HCT116 (cell line): ENCODE measurements around the gene GPLD1. TPM values are rescaled to one million over a fixed set of nuclear protein-coding genes. Genes with fewer than 3 reads are reported as not detected.

Experiments used
- ATAC-seq: fragments of 200-7000 bp; cut with Tn5 transposase; 2 replicates; pipeline ENCODE4 v1.9.1; 2020; ENCODE audit warnings: mild to moderate bottlenecking, moderate library complexity
- BruUV-seq: library from RNA; stranded (reverse); fragments of 400-500 nt; replicated peaks from 2 replicates; lab custom pipeline; 2021; lab: Mats Ljungman, UMichigan
- CTCF ChIA-PET: fragments of 300-600 bp; sonication (Branson Sonifier 250); formaldehyde crosslinking; loops from one replicate; lab custom pipeline; 2021; ENCODE audit warnings: antibody characterized with exemption; lab: Charles Lee
- POLR2A ChIA-PET: fragments of 300-600, 350-600 bp; sonication (Branson Sonifier 250); formaldehyde crosslinking; loops from one replicate; lab custom pipeline; 2021; ENCODE audit warnings: antibody characterized with exemption; lab: Charles Lee
- RAD21 ChIA-PET, 2 experiments: fragments of 300-600 bp; sonication (Branson Sonifier 250); formaldehyde crosslinking; loops; one replicate each; lab custom pipeline; 2023; ENCODE audit warnings: low total read pairs in 2 of 2; ENCODE audit not compliant: uncharacterized antibody in 2 of 2, unreplicated experiment in 2 of 2, low non-redundant PET in 1 of 2; lab: Charles Lee
- DNase-seq: peaks from one replicate; pipeline ENCODE4 v3.0.0-alpha.2; 2010; ENCODE audit warnings: low read depth, low spot score
- H2AFZ ChIP-seq: fragments of 200-600 bp; shearing (Covaris generic), sonication (generic); 2 replicates; pipeline ENCODE4 v1.6.1; 2017; ENCODE audit warnings: low read depth, mixed run types, mixed read lengths, antibody characterized with exemption, low read length; ENCODE audit not compliant: poor library complexity, severe bottlenecking
- H3K27ac ChIP-seq: 2 replicates; pipeline ENCODE4 v1.5.1; 2012; ENCODE audit warnings: low read depth, low read length
- H3K27me3 ChIP-seq: fragments of 200-600 bp; sonication (generic); 2 replicates; pipeline ENCODE4 v1.6.1; 2016; ENCODE audit warnings: mixed run types, low read length, mixed read lengths; ENCODE audit not compliant: insufficient read depth
- H3K36me3 ChIP-seq, 2 experiments: fragments of 200-500 bp in 1 of 2; fragments of 200-600 bp in 1 of 2; sonication (Bioruptor generic) in 1 of 2; sonication (generic) in 1 of 2; 2 replicates each; pipeline versions ENCODE4 v1.5.1 to v1.6.1; 2014 to 2016; ENCODE audit warnings: low read length in 2 of 2, inconsistent platforms in 1 of 2, mixed read lengths in 1 of 2, mixed run types in 1 of 2; ENCODE audit not compliant: insufficient read depth in 2 of 2, control insufficient read depth in 1 of 2
- H3K4me1 ChIP-seq, 2 experiments: fragments of 200-600 bp in 1 of 2; sonication (generic) in 1 of 2; 2 replicates each; pipeline versions ENCODE4 v1.5.1 to v1.6.1; 2012 to 2017; ENCODE audit warnings: low read length in 2 of 2, inconsistent platforms in 1 of 2, mild to moderate bottlenecking in 1 of 2, mixed read lengths in 1 of 2, mixed run types in 1 of 2, moderate library complexity in 1 of 2; ENCODE audit not compliant: insufficient read depth in 2 of 2, control insufficient read depth in 1 of 2
- H3K4me2 ChIP-seq: fragments of 200-600 bp; sonication (generic); 2 replicates; pipeline ENCODE4 v1.6.1; 2017; ENCODE audit warnings: mixed run types, low read length, mixed read lengths
- H3K4me3 ChIP-seq, 2 experiments: fragments of 200-600 bp in 1 of 2; sonication (generic) in 1 of 2; replicated peaks in 1 of 2; 2 replicates each; pipeline ENCODE4 v1.5.1; 2011 to 2016; ENCODE audit warnings: low read length in 2 of 2, control low read depth in 1 of 2, low read depth in 1 of 2, mild to moderate bottlenecking in 1 of 2, mixed read lengths in 1 of 2, mixed run types in 1 of 2
- H3K79me2 ChIP-seq: fragments of 200-600 bp; sonication (generic); 2 replicates; pipeline ENCODE4 v1.6.1; 2017; ENCODE audit warnings: mild to moderate bottlenecking, mixed run types, low read length, moderate library complexity, mixed read lengths; ENCODE audit not compliant: insufficient read depth
- H3K9ac ChIP-seq: fragments of 200-600 bp; sonication (generic); 2 replicates; pipeline ENCODE4 v1.6.1; 2016; ENCODE audit warnings: low read length, mixed read lengths
- H3K9me2 ChIP-seq: fragments of 200-600 bp; sonication (generic), shearing (Covaris generic); 2 replicates; pipeline ENCODE4 v1.6.1; 2017; ENCODE audit warnings: mixed run types, mild to moderate bottlenecking, moderate library complexity; ENCODE audit not compliant: insufficient read depth
- H3K9me3 ChIP-seq, 2 experiments: fragments of 200-500 bp in 1 of 2; fragments of 200-600 bp in 1 of 2; sonication (Bioruptor generic) in 1 of 2; sonication (generic) in 1 of 2; 2 replicates each; pipeline ENCODE4 v1.6.1; 2014 to 2017; ENCODE audit warnings: low read length in 2 of 2, mixed read lengths in 2 of 2, inconsistent platforms in 1 of 2, low read depth in 1 of 2, mild to moderate bottlenecking in 1 of 2, mixed run types in 1 of 2, moderate library complexity in 1 of 2; ENCODE audit not compliant: control insufficient read depth in 1 of 2, insufficient read depth in 1 of 2
- H4K20me1 ChIP-seq: fragments of 200-600 bp; sonication (generic), shearing (Covaris generic); 2 replicates; pipeline ENCODE4 v1.6.1; 2017; ENCODE audit warnings: mixed run types, mild to moderate bottlenecking, moderate library complexity; ENCODE audit not compliant: insufficient read depth
- ATF3 ChIP-seq: IDR thresholded peaks from 2 replicates; pipeline ENCODE4 v1.6.1; 2012
- CBX3 ChIP-seq: IDR thresholded peaks from 2 replicates; pipeline ENCODE4 v1.6.1; 2012; ENCODE audit warnings: low read depth
- CEBPB ChIP-seq: IDR thresholded peaks from 2 replicates; pipeline ENCODE4 v1.6.1; 2012; ENCODE audit warnings: low read depth
- CTCF ChIP-seq, 3 experiments: fragments of 200-600 bp in 1 of 3; sonication (generic) in 1 of 3; IDR thresholded peaks in 2 of 3; conservative IDR thresholded peaks in 1 of 3; 2 replicates each; pipeline ENCODE4 v1.5.1; 2012 to 2017; ENCODE audit warnings: low read depth in 2 of 3, low read length in 2 of 3, antibody characterized with exemption in 1 of 3, borderline replicate concordance in 1 of 3, control low read depth in 1 of 3, mild to moderate bottlenecking in 1 of 3, mixed read lengths in 1 of 3, mixed run types in 1 of 3, moderate library complexity in 1 of 3; ENCODE audit not compliant: insufficient read depth in 1 of 3
- EGR1 ChIP-seq: IDR thresholded peaks from 2 replicates; pipeline ENCODE4 v1.6.1; 2012; ENCODE audit warnings: low read depth
- EZH2phosphoT487 ChIP-seq: fragments of 200-600 bp; IDR thresholded peaks from 2 replicates; pipeline ENCODE4 v1.6.1; 2018; ENCODE audit warnings: antibody characterized with exemption, borderline replicate concordance
- FOSL1 ChIP-seq: IDR thresholded peaks from 2 replicates; pipeline ENCODE4 v1.6.1; 2012; ENCODE audit warnings: low read depth
- JUND ChIP-seq: IDR thresholded peaks from 2 replicates; pipeline ENCODE4 v1.6.1; 2012
- POLR2A ChIP-seq: IDR thresholded peaks from 2 replicates; pipeline ENCODE4 v1.7.0; 2011; ENCODE audit warnings: borderline replicate concordance; ENCODE audit not compliant: insufficient read depth, insufficient read length; ENCODE audit errors: extremely low read depth
- REST ChIP-seq: IDR thresholded peaks from 2 replicates; pipeline ENCODE4 v1.6.1; 2012; ENCODE audit warnings: low read depth
- SP1 ChIP-seq: IDR thresholded peaks from 2 replicates; pipeline ENCODE4 v1.6.1; 2012; ENCODE audit warnings: low read depth
- SRF ChIP-seq: IDR thresholded peaks from 2 replicates; pipeline ENCODE4 v1.6.1; 2012; ENCODE audit warnings: low read depth
- TCF7L2 ChIP-seq: IDR thresholded peaks from 2 replicates; pipeline ENCODE4 v1.7.0; 2011; ENCODE audit warnings: borderline replicate concordance, inconsistent platforms; ENCODE audit not compliant: insufficient read depth, insufficient read length; ENCODE audit errors: extremely low read depth
- YY1 ChIP-seq: IDR thresholded peaks from 2 replicates; pipeline ENCODE4 v1.6.1; 2011; ENCODE audit warnings: low read length, low read depth, moderate library complexity, mild to moderate bottlenecking; ENCODE audit not compliant: insufficient replicate concordance; ENCODE audit errors: extremely low read depth
- ZBTB33 ChIP-seq: IDR thresholded peaks from 2 replicates; pipeline ENCODE4 v1.6.1; 2011; ENCODE audit warnings: mild to moderate bottlenecking, low read length, moderate library complexity; ENCODE audit not compliant: insufficient replicate concordance; ENCODE audit errors: extremely low read depth
- ZFX ChIP-seq: fragments of 450-650 bp; IDR thresholded peaks from 2 replicates; pipeline ENCODE4 v1.6.1; 2017
- intact Hi-C: fragments of 100-400 bp; cut with micrococcal nuclease; formaldehyde crosslinking; loops from 2 replicates; pipeline ENCODE4 v1.10.0; 2022
- total RNA-seq: library from RNA; stranded (reverse); gene quantifications from one replicate; pipeline ENCODE4 v1.2.1, GENCODE V29; 2021; ENCODE audit not compliant: unreplicated experiment

Gene GPLD1
- total RNA-seq, 1 experiment from 2014 or later = 2.1 TPM

GRCh38 chr6:24403501-24403824 lies 85.9 kb downstream of the GPLD1 start (continued):
- TF ChIP-seq ZBTB33 (no peak), ZFX (no peak), EZH2phosphoT487 (no peak), POLR2A (no peak), SRF (no peak), EGR1 (no peak), ATF3 (no peak), YY1 (no peak)

GRCh38 chr6:24402697-24403500 lies 86.5 kb downstream of the GPLD1 start, which contains the start of gene MRS2:
MRS2 (plus strand) TSS chr6:24402936; CDS start chr6:24403047, 111 bp downstream.
- BruUV-seq = no TSS peak
- DNase-seq (peak; percentile 92), ATAC-seq (peak; percentile 98)
- H3K27ac ChIP-seq = peak within 1 kb of the TSS; percentile 67
- peaks cover 55% of the 10 kb centered on the region for H3K79me2 ChIP-seq
- H3K9ac ChIP-seq = peak within 1 kb of the TSS; percentile 97
- H2AFZ ChIP-seq = peak within 1 kb of the TSS; percentile 73
- ChIA-PET POLR2A (interaction anchor here (1.7 kb wide), 1 partner anchor 13 kb away, joined by 5 read pairs; no protein-coding TSS in a partner anchor), RAD21 (no interaction called here), CTCF (interaction anchor here (1.5 to 2.6 kb wide), 2 partner anchors 14 to 120 kb away, joined by 4 to 23 read pairs; no protein-coding TSS in a partner anchor)
- H3K4me3 ChIP-seq = peak within 1 kb of the TSS; percentile 75 to 90
- no peaks in the 10 kb centered on the region for H3K27me3 ChIP-seq
- intact Hi-C loops = loop anchor here (10.0 kb wide), 1 partner anchor 372 kb away; the partner anchor contains the start of gene GMNN
- no peaks in the 10 kb centered on the region; the same call in 1 of the 2 replicates for H4K20me1 ChIP-seq
- H3K9me3 ChIP-seq = no peaks in the 10 kb centered on the region
- no peaks in the 10 kb centered on the region for H3K9me2 ChIP-seq
- H3K36me3 ChIP-seq = peaks cover 13 to 16% of the 10 kb centered on the region in 2 experiments
- H3K4me2 ChIP-seq = peak within 1 kb of the TSS; percentile 71
- H3K4me1 ChIP-seq = peaks cover 2 to 20% of the 10 kb centered on the region in 2 experiments; a peak in 3 of 4 replicates
- TF ChIP-seq REST = peak; percentile 32
- TF ChIP-seq FOSL1 = no peak
- no peak for TF ChIP-seq CBX3
- TF ChIP-seq CTCF (IDR thresholded peaks at IDR 0.05 in 2 of 3, conservative IDR thresholded peaks at IDR 0.05 in 1 of 3; ENCODE audit: borderline replicate concordance in 1 of 3, insufficient read depth in 1 of 3, low read depth in 2 of 3, low read length in 2 of 3) = no peak
- TF ChIP-seq SRF = no peak
- no peak for TF ChIP-seq CEBPB
- peak; percentile 89 for TF ChIP-seq POLR2A
- no peak for TF ChIP-seq EZH2phosphoT487
- 0 out of 2 replicates have a peak, but pooled peaks have one; percentile 33 for TF ChIP-seq SP1
- TF ChIP-seq JUND = no peak
- TF ChIP-seq ZFX = peak; percentile 98
- TF ChIP-seq TCF7L2 = no peak
